Activated B cell treated with CpG ODN at 0.5 μM for 24 hours (primary cell): ENCODE measurements around the gene YBX2. TPM values are rescaled to one million over a fixed set of nuclear protein-coding genes. Genes with fewer than 3 reads are reported as not detected.

ENCODE experiments used
- ATAC-seq: fragments of 200-7000 bp; cut with Tn5 transposase; one replicate; pipeline ENCODE4 v1.10.0; 2021; ENCODE audit warnings: low read depth, mild to moderate bottlenecking, moderate library complexity
- CTCF ChIA-PET: fragments of 350-600 bp; sonication (Branson Sonifier 250); formaldehyde crosslinking; loops from one replicate; lab custom pipeline; 2021; ENCODE audit warnings: antibody characterized with exemption; lab: Charles Lee
- POLR2A ChIA-PET: fragments of 350-600 bp; sonication (Branson Sonifier 250); formaldehyde crosslinking; loops from one replicate; lab custom pipeline; 2021; ENCODE audit warnings: antibody characterized with exemption; lab: Charles Lee
- DNase-seq: peaks from one replicate; pipeline ENCODE4 v3.0.0; 2022
- H3K27ac Mint-ChIP-seq: one replicate; pipeline ENCODE4 v1.8.0; 2020; ENCODE audit warnings: mixed read lengths
- H3K27me3 Mint-ChIP-seq: one replicate; pipeline ENCODE4 v1.8.0; 2021; ENCODE audit warnings: mixed read lengths
- H3K36me3 Mint-ChIP-seq: one replicate; pipeline ENCODE4 v1.8.0; 2021; ENCODE audit warnings: low read depth, mixed read lengths
- H3K4me1 Mint-ChIP-seq: one replicate; pipeline ENCODE4 v1.8.0; 2021; ENCODE audit warnings: mixed read lengths
- H3K4me3 Mint-ChIP-seq: one replicate; pipeline ENCODE4 v1.8.0; 2020; ENCODE audit warnings: mild to moderate bottlenecking, mixed read lengths
- H3K9me3 Mint-ChIP-seq: one replicate; pipeline ENCODE4 v1.8.0; 2020; ENCODE audit warnings: mixed read lengths
- CTCF ChIP-seq: fragments of 200-600 bp; IDR thresholded peaks from one replicate; pipeline ENCODE4 v1.8.0; 2022; ENCODE audit warnings: antibody characterized with exemption, mild to moderate bottlenecking
- intact Hi-C: fragments of 100-400 bp; cut with micrococcal nuclease; formaldehyde crosslinking; loops from one replicate; pipeline ENCODE4 v1.15.1; 2024
- total RNA-seq: library from RNA; stranded (reverse); gene quantifications from 2 replicates; pipeline ENCODE4 v1.2.3, GENCODE V29; 2022

Gene YBX2
- total RNA-seq, 1 donor from 2014 or later: 0.16 TPM

- ChIA-PET POLR2A (interaction anchor here (0.5 to 3.8 kb wide), 27 partner anchors 8 to 878 kb away, joined by 3 to 62 read pairs (median 5); partner anchors contain the start of genes ACADVL, ACAP1, CD68 and DLG4), CTCF (interaction anchor here (1.2 to 3.2 kb wide), 3 partner anchors 13 to 264 kb away, joined by 4 to 12 read pairs (median 4); no protein-coding TSS in a partner anchor)
- peaks cover 72% of the 10 kb centered on the region for H3K36me3 Mint-ChIP-seq
These were observed 15.2 kb upstream of the YBX2 start for GRCh38 chr17:7309628-7310027.

GRCh38 chr17:7308625-7309433, 14.4 kb upstream of the YBX2 start:
- H3K36me3 Mint-ChIP-seq: peaks cover 65% of the 10 kb centered on the region

More at GRCh38 chr17:7309628-7310027, 15.2 kb upstream of the YBX2 start:
- H3K4me3 Mint-ChIP-seq: peak overlapping the region; percentile 96
- ATAC-seq (no peak), DNase-seq (no peak)
- H3K27me3 Mint-ChIP-seq: no peaks in the 10 kb centered on the region
- intact Hi-C loops: no loop called here
- H3K27ac Mint-ChIP-seq: peak overlapping the region; percentile 96
- no peak for TF ChIP-seq CTCF
- peaks cover 63% of the 10 kb centered on the region for H3K4me1 Mint-ChIP-seq
- H3K9me3 Mint-ChIP-seq: no peaks in the 10 kb centered on the region

GRCh38 chr17:7307686-7308624, 13.5 kb upstream of the YBX2 start:
- no peak for ATAC-seq
- Mint-ChIP-seq H3K27me3 (no peaks in the 10 kb centered on the region), H3K4me1 (peaks cover 46% of the 10 kb centered on the region), H3K36me3 (peaks cover 56% of the 10 kb centered on the region), H3K4me3 (peak overlapping the region; percentile 96), H3K27ac (peak overlapping the region; percentile 99), H3K9me3 (no peaks in the 10 kb centered on the region)
- DNase-seq: peak; percentile 55
- ChIA-PET CTCF (interaction anchor here (1.1 to 1.8 kb wide), 2 partner anchors 29 to 262 kb away, joined by 4 read pairs; partner anchors contain the start of gene ACAP1), POLR2A (interaction anchor here (0.6 to 3.8 kb wide), 11 partner anchors 22 to 537 kb away, joined by 3 to 62 read pairs (median 7); partner anchors contain the start of genes ACAP1, CD68, NEURL4 and PHF23)
- no peak for TF ChIP-seq CTCF
- intact Hi-C loops: loop anchor here (1.0 to 2.0 kb wide), 13 partner anchors 7 to 379 kb away; partner anchors contain the start of genes ELP5, GABARAP, GPS2 and NEURL4

More at GRCh38 chr17:7308625-7309433, 14.4 kb upstream of the YBX2 start:
- ATAC-seq: peak; percentile 22
- POLR2A ChIA-PET: interaction anchor here (0.5 to 3.8 kb wide), 32 partner anchors 9 to 879 kb away, joined by 3 to 62 read pairs (median 4); partner anchors contain the start of genes ACADVL, ACAP1, CD68 and DLG4
- Mint-ChIP-seq H3K4me1 (peaks cover 55% of the 10 kb centered on the region), H3K27ac (peak overlapping the region; percentile 96), H3K9me3 (no peaks in the 10 kb centered on the region), H3K4me3 (peak overlapping the region; percentile 96), H3K27me3 (no peaks in the 10 kb centered on the region)
- DNase-seq: peak; percentile 71
- intact Hi-C loops: no loop called here
- no peak for TF ChIP-seq CTCF
- CTCF ChIA-PET: interaction anchor here (1.1 to 3.2 kb wide), 3 partner anchors 12 to 263 kb away, joined by 4 to 12 read pairs (median 4); partner anchors contain the start of gene ACAP1

- intact Hi-C loops: loop anchor here (1.0 to 2.0 kb wide), 13 partner anchors 8 to 380 kb away; partner anchors contain the start of genes ELP5, GABARAP, GPS2 and NEURL4
- POLR2A ChIA-PET: interaction anchor here (0.6 to 3.0 kb wide), 7 partner anchors 11 to 380 kb away, joined by 3 to 13 read pairs (median 3); partner anchors contain the start of genes ACAP1 and TP53
- peak within 1 kb of the TSS; percentile 96 for H3K4me3 Mint-ChIP-seq
- H3K27ac Mint-ChIP-seq: peak within 1 kb of the TSS; percentile 99
- H3K36me3 Mint-ChIP-seq: peaks cover 48% of the 10 kb centered on the region
- H3K9me3 Mint-ChIP-seq: no peaks in the 10 kb centered on the region
- ATAC-seq: peak; percentile 72
- peak; percentile 98 for DNase-seq
- H3K27me3 Mint-ChIP-seq: no peaks in the 10 kb centered on the region
- H3K4me1 Mint-ChIP-seq: peaks cover 38% of the 10 kb centered on the region
- TF ChIP-seq CTCF: no peak
- CTCF ChIA-PET: interaction anchor here (2.0 kb wide), 1 partner anchor 11 kb away, joined by 11 read pairs; no protein-coding TSS in a partner anchor
These were observed 12.7 kb upstream of the YBX2 start, which contains the start of gene EIF5A for GRCh38 chr17:7306911-7307685. Gene EIF5A (plus strand): TSS chr17:7307628. CDS start chr17:7309636, 2,008 bp downstream.
